Neutrophil (primary cell): ENCODE measurements around the gene DSN1.

ENCODE experiments used
- H3K27ac ChIP-seq: fragments of 200-600 bp; sonication (generic); 2 replicates; pipeline ENCODE4 v1.5.1; 2016; ENCODE audit warnings: mild to moderate bottlenecking, moderate library complexity
- H3K27me3 ChIP-seq: fragments of 200-600 bp; sonication (generic); 2 replicates; pipeline ENCODE4 v1.6.0; 2016; ENCODE audit warnings: mild to moderate bottlenecking
- H3K36me3 ChIP-seq: fragments of 200-600 bp; sonication (generic); 2 replicates; pipeline ENCODE4 v1.5.1; 2017
- H3K4me1 ChIP-seq, 2 experiments: fragments of 200-600 bp in 1 of 2; sonication (generic) in 1 of 2; 1 replicate in 1 of 2; 2 replicates in 1 of 2; pipeline versions ENCODE4 v1.5.1 to v1.6.1; 2013 to 2016; ENCODE audit warnings: low read depth in 1 of 2, low read length in 1 of 2, mild to moderate bottlenecking in 1 of 2, moderate library complexity in 1 of 2; ENCODE audit not compliant: control insufficient read depth in 1 of 2, insufficient read depth in 1 of 2
- H3K4me3 ChIP-seq, 2 experiments: fragments of 200-600 bp in 1 of 2; sonication (generic) in 1 of 2; 1 replicate in 1 of 2; 2 replicates in 1 of 2; pipeline ENCODE4 v1.5.1; 2013 to 2016; ENCODE audit warnings: low read depth in 1 of 2, low read length in 1 of 2, mild to moderate bottlenecking in 1 of 2, moderate library complexity in 1 of 2
- H3K9me3 ChIP-seq: fragments of 200-600 bp; sonication (generic); 2 replicates; pipeline ENCODE4 v1.5.1; 2016
- CTCF ChIP-seq: fragments of 200-600 bp; sonication (generic); IDR thresholded peaks from 2 replicates; pipeline ENCODE4 v1.5.1; 2016; ENCODE audit warnings: antibody characterized with exemption

Gene DSN1

GRCh38 chr20:36819659-36820058 is 46.1 kb upstream of the DSN1 start:
- H3K27me3 ChIP-seq, result no peaks in the 10 kb centered on the region
- no peak for TF ChIP-seq CTCF
- no peaks in the 10 kb centered on the region for H3K9me3 ChIP-seq
- H3K36me3 ChIP-seq, result no peaks in the 10 kb centered on the region
- H3K4me1 ChIP-seq, result no peaks in the 10 kb centered on the region
- H3K27ac ChIP-seq, result no peak overlapping the region
- no peak overlapping the region for H3K4me3 ChIP-seq

- Histone ChIP-seq H3K27me3 (no peaks in the 10 kb centered on the region), H3K9me3 (no peaks in the 10 kb centered on the region)
- TF ChIP-seq CTCF, result no peak
Observed at GRCh38 chr20:36818861-36819260, 45.3 kb upstream of the DSN1 start.

GRCh38 chr20:36818185-36818584 is 44.6 kb upstream of the DSN1 start:
- H3K27ac ChIP-seq, result no peak overlapping the region
- no peaks in the 10 kb centered on the region for H3K36me3 ChIP-seq
- H3K4me1 ChIP-seq, result no peaks in the 10 kb centered on the region
- TF ChIP-seq CTCF, result no peak
- no peak overlapping the region for H3K4me3 ChIP-seq
- H3K9me3 ChIP-seq, result no peaks in the 10 kb centered on the region
- H3K27me3 ChIP-seq, result no peaks in the 10 kb centered on the region

More at GRCh38 chr20:36818861-36819260, 45.3 kb upstream of the DSN1 start:
- Histone ChIP-seq H3K4me1 (no peaks in the 10 kb centered on the region), H3K36me3 (no peaks in the 10 kb centered on the region), H3K4me3 (no peak overlapping the region), H3K27ac (no peak overlapping the region)

- no peak overlapping the region for H3K4me3 ChIP-seq
Observed at GRCh38 chr20:36817496-36817895, 43.9 kb upstream of the DSN1 start.

GRCh38 chr20:36815454-36816091 is 42.0 kb upstream of the DSN1 start:
- Histone ChIP-seq H3K36me3 (no peaks in the 10 kb centered on the region), H3K4me1 (no peaks in the 10 kb centered on the region), H3K4me3 (no peak overlapping the region), H3K9me3 (no peaks in the 10 kb centered on the region), H3K27me3 (no peaks in the 10 kb centered on the region), H3K27ac (no peak overlapping the region)
- TF ChIP-seq CTCF, result no peak

More at GRCh38 chr20:36817496-36817895, 43.9 kb upstream of the DSN1 start:
- no peaks in the 10 kb centered on the region for H3K27me3 ChIP-seq
- no peak overlapping the region for H3K27ac ChIP-seq
- TF ChIP-seq CTCF, result no peak
- no peaks in the 10 kb centered on the region for H3K4me1 ChIP-seq
- no peaks in the 10 kb centered on the region for H3K36me3 ChIP-seq
- H3K9me3 ChIP-seq, result no peaks in the 10 kb centered on the region
